Nucleus accumbens (tissue), 56 donors: ENCODE data around the gene GPR22.

ENCODE experiments used
- DNase-seq, 56 donors: peaks; one replicate each; lab custom pipeline; 2025; lab: John Stamatoyannopoulos, UW

GPR22 gene, protein sequence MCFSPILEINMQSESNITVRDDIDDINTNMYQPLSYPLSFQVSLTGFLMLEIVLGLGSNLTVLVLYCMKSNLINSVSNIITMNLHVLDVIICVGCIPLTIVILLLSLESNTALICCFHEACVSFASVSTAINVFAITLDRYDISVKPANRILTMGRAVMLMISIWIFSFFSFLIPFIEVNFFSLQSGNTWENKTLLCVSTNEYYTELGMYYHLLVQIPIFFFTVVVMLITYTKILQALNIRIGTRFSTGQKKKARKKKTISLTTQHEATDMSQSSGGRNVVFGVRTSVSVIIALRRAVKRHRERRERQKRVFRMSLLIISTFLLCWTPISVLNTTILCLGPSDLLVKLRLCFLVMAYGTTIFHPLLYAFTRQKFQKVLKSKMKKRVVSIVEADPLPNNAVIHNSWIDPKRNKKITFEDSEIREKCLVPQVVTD

DNA sequence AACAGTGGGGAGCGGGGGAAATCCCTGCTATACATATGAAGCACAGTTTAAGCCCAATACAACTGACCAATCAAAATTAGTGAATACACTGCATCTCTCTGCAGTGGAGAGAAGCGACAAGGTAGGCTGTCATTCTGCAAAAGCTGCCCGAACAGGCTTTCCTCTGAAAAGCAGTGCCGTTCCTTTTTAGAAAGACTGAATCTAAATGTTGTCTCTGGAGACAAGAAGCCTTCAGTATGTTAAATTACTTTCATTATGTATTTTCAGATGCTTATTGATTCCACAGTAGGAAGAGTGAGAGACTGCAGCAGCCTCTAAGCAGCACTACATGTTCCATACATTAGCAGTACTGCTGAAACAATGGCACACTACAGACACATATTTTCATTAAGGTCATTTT, at the start of gene GPR22:
Gene GPR22, plus strand, starts transcription at position 129 of the 400 bp plus-strand sequence. CDS start 4,004 bp downstream, outside the sequence.
- peak in 3 of 56 donors; percentile 2 to 26 (median 2) for DNase-seq

DNA sequence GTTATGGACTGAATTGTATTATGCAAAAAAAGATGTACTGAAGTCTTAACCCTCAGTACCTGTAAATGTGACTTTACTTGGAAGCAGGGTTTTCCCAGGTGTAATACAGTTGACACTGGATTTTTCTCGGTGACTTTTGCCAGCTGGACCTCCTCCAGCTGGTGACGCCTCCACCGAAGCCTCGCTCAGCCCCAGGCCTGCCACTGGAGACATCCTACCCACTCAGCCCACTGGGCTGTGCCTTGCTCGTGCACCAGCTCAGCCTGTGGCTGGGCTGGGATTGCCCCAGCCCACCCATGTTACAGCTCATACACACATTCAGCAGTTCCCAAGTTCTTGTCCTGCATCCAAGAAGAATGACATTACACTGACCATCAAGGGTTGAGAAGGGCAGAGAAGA, 42.4 kb upstream of the GPR22 start:
- DNase-seq, result no peak

DNA sequence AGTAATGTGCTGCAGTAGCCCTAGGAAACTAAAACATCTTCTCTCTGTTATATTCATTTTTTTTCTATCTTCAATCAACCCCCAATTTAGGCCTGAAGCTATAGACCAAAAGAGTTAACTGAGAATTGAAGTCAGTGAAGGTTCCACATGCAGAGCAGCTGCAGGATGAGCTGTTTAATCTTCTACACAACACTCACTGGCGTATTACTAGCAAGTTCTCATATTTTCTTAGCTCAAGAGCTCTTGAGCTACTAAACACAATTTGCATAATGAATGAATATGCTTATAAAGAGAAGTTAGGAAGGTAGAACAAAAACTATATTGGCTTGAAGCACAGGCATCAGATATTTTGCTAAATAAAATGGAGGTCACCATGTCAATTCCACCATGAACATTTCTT, 41.2 kb upstream of the GPR22 start:
- DNase-seq, result no peak

DNA sequence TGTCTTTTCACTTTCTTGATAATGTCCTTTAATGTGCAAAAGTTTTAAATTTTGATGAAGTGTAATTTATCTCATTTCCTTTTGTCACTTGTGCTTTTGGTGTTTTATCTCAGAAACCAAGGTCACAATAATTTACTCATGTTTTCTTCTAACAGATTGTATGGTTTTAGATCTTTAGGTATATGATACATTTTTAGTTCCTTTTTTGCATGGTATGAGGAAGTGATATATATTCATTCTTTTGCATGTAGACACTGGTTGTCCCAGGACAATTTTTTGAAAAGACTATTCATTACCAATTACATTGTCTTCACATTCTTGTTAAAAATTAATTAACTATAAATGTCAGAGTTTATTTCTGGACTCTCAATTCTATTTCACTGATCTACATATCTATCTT, 39.8 kb upstream of the GPR22 start:
- DNase-seq, result no peak

DNA sequence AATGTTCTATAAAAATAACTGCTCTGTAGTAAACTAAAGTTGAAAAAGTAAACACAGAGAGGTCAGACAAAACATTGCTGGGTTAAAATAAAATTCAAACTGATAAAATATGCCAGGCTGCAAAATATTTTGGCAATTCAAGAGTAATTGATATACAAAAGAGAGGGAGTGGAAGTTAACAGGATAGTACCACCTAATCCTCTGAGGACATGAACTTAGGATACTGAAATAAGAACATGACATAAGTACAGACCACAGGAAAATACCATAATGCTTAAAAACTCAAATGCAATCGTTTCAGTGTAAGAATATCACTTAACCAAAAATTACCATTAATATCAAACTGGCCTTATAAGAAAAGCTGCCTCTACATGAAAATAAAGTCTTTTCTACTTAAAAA, 37.6 kb upstream of the GPR22 start:
- no peak for DNase-seq

DNA sequence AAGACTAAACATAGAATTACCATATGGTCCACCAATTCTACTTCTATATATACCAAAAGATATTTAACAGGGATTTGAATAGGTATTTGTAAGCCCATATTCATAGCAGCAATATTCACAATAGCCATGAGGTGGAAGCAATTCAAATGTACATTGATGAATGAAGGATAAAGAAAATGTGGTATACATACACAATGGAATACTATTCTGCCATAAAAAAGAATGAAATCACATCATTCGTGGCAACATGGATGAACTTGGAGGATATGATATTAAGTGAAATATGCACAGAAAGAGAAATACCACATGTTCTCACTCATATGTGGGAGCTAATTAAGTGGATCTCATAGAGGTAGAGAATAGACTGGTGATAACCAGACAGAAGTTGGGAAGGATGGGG, 34.1 kb upstream of the GPR22 start:
- no peak for DNase-seq

DNA sequence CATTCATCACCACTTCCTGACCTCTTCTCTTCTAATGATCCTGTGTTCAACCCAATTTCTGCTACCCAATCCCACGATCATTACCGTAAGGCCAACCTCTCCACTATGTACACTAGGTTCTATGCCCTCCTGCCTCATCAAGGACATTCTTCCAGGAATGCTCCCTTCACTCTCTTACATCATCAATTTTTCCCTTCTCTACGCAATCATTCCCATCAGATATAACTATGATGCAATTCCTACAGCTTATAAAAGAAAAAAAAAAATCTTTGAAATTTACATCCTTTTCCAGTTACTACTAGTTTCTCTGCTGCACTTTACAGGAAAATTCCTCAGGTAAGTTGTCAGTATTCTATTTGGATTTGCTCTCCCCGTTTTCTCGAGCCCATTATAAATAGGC, 30.8 kb upstream of the GPR22 start:
- no peak for DNase-seq

DNA sequence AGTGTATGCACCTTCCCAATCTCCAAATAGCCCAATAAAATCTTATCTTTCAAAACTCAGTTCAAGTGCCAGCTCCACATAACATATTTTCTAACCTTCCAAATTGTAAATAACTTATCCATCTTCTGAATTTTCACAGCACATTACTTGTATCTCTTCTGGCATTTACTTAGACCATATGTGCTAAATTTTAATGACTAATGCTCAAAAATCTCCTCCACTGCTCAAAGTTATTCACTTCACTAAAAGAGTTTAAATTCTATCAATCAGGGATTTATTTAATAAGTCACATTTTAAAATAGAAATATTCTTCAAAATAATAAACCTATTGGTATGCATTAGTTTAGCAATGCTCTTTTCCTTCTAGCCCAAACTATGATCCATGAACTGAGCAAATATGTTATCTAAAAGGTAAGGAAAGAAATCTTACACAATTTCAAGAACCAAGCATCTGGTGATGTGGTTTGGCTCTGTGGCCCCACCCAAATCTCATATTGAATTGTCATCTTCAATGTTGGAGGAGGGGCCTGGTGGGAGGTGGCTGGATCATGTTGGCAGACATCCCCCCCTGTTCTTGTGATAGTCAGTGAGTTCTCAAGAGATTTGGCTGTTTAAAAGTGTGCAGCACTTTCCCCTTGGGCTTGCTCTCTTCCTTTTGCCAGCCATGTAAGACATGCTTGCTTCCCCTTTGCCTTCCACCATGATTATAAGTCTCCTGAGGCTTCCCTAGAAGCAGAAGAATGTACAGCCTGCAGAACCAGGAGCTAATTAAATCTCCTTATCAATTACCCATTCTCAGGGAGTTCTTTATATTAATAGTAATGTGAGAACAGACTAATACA, 28.1 kb upstream of the GPR22 start:
- no peak for DNase-seq

DNA sequence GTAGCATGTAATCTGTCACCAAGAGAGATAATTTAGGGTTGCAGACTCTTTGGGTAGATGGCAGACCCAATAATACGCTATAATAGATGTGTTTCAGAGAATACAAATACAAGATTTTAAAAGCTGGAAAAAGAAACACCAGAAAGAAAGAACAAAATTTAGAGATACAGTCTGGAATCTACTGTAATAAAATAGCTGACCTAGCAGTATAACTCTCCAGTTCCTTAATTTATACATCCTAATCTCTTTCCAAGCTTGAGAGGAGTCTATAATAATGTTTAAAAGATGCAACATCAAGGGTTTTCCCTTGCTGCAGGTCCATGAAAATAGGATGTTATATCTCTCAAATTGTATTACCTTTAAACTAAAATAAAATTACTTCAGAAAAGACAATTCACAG, 27.2 kb upstream of the GPR22 start:
- no peak for DNase-seq

DNA sequence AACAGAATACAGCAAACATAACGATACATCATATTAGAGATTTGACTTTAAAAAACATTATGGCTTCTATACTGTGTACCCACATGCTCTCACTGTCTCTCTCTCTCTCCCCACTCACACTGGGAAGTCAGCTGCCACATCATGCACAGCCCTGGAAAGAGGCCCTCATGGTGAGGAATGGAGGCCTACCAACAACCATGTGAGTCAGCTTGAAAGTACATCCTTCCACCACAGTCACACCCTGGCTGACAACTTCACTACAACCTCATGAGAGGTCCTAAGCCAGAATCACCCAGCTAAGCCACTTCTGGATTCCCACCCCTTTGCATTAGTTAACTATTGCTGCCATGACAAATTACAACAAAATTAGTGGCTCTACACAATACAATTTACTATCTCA, 23.3 kb upstream of the GPR22 start:
- no peak for DNase-seq

DNA sequence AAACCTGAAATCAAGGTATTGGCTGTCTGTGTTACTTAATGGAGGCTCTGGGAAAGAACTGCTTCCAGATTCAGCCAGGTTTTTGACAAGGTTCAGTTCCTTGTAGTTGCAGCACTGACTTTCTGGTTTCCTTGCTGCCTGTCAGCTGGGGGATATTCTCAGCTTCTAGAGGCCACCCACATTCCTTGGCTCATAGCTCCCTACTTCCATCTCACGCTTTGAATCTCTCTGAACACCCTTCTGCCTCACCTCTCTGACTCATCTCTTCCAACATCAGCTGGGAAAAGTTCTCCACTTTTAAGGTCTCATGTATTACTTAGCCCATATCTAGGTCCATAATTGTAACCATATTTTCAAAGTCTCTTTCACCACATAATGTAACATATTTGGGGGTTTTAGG, 22.9 kb upstream of the GPR22 start:
- peak in 1 of 56 donors; percentile 1 for DNase-seq

DNA sequence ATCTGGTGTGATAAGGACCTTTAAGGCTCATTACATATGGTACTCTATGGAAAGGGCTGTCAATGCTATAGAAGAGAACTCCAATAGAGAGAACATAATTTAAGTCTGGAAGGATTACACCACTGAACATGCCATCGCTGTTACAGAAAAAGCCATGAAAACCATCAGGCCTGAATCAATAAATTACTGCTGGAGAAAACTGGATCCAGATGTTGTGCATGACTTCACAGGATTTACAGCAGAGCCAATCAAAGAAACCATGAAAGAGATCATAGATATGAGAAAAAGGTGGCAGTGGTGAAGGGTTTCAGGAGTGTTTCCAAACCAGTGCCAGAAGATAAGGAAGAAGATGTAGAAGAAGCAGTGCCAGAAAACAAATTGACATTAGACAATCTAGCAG, 18.9 kb upstream of the GPR22 start:
- no peak for DNase-seq

DNA sequence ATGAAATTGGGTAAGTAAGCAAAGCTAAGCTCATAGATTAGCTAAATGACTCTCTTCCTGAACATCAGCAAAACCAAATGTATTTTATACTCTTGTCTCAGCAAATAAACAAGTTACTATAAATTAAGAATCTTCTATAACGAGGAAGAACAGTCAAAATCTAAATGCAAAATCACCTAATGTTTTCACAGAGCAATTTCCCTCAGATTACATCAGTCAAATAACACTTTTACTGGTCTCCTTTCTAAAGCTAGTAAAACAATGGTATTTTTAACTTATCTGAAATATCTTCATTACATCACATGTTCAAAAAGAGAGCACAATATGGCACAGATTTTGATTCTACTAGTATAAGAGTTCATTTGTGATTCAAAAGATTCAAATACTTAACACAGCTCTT, 16.5 kb upstream of the GPR22 start:
- no peak for DNase-seq

DNA sequence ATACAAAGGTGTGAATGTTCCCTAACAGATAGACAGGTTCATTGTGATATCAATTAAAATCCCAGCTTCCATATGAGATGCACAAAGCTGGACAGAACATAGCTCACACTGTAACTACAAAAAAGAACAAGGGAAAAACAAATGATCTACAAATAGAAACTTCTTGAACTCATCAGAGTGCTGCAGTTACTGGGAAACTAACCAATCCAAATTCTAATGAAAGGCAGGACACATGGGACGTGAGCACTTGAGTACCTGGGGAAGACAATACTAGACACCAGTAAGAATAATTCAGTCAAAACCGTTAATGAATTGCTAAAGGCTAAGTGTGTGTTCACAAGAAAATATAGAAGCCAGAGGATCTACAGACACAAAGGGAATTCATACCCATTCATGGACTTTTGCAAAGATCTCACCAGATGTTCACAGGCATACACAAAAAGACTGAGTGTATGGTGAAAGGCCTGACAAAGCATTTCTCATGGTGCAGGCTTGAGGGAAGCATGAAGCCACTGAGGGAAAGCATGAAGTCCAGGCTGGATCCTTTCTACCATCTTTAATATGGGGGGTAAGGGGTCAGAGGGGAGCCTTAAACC, 7.8 kb upstream of the GPR22 start:
- no peak for DNase-seq

DNA sequence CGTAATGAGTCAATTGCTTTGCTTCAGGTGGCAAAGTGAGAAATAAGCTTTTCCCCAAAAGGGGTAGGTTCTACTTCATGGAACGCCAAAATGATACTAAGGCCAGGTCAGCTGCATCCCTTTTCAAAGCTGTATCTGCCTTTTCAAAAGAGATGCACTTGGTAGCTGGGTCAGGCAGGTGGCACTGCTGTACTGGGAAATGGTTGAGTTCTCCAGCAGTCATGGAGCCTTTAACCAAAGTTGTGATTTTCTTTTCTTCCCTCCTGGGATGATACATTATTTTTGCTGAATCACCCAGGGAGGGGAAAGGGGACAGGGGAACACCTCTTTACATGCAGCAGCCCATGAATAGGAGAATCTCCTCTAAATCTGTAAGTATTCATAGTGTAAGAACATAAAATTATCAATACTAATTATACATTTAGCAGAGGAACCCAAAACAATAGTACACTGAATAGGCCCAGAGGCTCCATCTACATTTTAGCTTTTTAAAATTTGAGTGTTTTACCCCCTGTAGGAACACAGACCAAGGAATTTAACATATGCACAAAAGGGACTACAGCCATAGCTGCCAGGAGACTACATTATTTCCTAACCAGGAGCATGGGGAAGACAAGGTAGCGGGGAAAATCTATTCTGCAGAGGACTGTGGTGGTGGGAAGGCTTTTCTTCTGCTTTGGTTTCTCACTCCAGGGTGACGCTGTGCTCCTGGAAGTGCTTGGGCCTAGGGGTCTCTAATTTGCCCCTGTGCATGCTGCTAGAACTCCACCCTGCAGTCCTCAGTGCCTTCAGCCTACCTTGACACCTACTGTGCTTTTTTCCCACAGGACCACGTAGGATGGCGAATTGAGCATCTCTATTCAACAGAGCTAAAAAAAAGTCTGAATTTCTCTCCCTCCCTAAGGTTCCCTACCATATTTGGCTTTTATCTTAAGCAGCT, 6.4 kb upstream of the GPR22 start:
- DNase-seq, result peak in 42 of 56 donors; percentile 2 to 69 (median 26)

DNA sequence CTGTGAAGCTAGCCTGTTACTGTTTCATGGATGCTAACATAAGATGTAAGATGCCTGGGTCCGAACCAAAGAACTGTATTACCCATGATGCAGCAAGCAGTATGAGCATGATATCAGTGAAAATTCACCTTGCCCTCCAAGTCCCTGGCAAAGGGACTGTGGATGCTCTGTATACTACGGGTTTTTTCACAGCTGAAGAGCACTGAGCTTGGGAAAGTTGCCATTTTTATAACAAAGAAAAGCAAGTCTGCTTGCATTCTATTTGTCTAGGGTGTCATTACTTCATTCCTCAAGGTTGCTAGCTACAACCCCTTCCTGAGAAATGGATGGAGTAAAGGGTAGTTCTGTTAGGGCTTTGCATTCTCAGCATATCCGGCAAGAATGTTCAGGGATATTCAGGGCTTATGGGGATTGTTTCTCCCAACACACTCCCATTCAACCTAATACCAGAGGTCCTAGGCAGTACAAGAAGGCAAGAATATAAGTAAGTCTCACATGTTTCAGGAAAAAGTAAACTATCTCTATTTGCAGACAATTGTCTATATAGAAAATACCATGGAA, 5.1 kb upstream of the GPR22 start:
- DNase-seq, result no peak

DNA sequence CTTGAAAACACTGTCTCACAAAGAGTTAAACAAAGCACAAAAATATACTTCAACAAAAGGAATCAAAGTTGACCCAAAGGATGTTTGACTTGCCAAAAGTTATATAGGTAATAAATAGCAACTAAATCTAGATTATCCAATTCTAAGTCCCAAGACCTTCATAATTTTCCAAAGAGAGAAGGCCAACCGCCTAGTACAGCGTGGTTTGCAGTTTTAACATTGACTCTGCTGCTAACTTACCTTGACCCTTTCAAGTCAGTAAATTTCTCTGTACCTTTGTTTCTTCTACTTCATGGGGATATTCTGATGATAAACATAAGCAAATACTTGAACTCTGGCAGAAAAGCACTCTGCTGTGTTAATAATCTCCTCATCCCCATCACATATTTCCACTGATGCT, 1.9 kb upstream of the GPR22 start:
- DNase-seq, result no peak

DNA sequence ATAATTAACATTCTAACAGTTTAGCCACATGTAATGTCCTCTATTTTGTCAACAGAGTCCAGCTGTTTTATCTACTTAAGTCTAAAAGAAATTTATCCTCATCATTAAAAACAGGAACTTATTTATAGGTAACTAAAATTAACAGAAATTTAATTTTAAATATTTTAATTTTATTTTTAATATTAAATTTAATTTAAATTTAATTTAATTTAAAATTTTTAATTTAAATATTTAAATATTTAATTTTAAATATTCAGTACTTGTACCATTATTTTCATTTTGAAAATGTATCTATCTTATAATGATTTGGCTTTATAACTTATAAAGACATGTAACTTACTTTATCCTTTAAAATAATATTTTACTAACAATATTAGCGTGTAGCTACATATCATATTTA, 1.0 kb upstream of the GPR22 start:
- DNase-seq, result no peak

DNA sequence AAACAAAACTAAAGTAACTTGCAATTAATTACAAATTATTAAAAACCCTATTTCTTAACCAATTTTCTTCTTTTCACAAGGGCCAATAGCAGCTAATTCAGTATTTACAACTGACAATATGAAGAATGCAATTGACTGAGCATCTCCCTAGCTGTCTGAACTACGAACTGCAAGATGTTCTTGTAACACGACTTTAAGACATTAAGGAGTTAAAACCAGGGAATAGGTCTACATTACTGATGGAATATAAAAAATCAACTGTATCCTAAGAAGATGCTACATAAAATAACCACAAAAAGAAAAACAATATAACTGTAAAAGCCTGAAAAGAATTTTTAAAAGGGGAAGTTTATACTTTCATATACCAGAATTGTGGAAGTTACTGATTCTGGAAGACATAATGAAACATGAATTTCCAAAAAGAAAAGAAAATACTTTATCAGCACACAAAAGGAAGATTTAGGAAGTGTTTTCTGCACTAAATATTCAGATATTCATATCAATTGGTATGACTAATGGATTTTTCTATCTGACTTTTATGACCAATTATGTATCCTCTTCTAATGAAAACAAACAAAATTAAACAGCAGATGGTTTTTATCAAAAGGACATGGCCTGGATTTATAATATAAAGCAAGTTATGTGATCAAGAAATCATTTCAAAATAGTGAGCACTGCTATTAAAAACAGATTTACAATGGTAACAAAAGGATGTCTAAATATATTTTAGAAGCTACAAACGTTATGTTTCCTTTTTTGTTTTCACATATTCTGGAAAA, 1.6 kb downstream of the GPR22 start:
- DNase-seq, result no peak
